HPDE6-E6E7 (cell line): ENCODE measurements around the gene SETD1B.
"Not testable (repeated sequence)": the region's sequence is repeated elsewhere in the genome, so short reads cannot be mapped to it uniquely, and the experiment has no call there.

Experiments
- DNase-seq: peaks from one replicate; pipeline ENCODE4 v3.0.0; 2011; ENCODE audit warnings: missing footprints; ENCODE audit errors: extremely low spot score

Gene SETD1B

DNA sequence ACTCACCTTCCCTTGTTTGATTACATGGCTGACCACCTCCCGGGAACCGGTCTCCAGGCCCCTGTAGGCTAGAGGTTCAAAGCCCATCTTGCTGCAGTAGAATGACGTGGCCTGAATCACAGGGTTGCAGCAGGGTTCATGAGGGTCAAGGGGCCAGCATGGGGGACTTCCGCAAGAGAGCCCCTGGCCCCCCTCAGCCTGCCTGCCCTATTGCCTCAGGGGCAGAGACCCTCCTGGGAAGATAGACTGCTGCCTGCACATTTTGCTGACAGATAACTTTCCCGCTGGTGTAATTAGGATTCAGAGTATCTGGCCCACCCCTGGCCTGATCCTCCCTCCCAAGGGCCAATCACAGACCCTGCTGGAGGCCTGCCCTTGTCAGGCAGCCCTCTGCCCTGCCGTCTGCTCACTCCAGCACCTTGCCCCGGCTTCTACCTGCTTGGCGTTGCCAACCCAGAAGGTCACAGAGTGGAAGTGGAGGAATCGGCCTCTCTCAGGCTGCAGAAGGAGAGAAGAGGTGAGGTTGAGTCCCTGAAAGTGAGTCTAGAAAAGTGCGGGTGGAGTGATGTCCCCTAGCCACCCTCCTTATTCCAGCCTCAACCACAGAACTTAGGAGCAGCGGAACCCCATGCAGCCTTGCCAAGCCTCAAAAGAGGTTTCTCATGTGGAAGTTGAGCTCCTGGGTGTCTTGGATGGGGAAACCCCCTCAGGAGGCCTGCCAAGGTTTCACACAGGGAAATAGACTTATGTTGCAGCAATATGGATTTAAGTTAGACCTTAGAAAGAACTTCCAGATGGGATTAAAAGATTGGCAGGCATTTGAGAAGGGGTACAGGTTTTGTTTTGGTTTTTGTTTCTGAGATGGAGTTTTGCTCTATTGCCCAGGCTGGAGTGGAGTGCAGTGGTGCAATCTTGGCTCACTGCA, 53.8 kb downstream of the SETD1B start:
- DNase-seq, result no peak

DNA sequence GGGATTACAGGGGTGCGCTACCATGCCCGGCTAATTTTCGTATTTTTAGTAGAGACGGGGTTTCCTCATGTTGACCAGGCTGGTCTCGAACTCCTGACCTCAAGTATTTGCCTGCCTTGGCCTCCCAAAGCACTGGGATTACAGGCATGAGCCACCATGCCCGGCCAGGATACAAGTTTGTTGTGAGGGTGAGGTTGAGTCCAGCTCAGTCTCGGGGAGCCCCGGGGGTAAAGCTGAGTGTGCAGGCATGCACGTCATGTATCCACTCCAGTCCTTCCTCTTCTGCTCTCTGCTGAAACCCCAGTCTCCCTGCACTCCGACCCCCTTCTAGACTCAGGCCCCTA, 54.5 kb downstream of the SETD1B start:
- DNase-seq, result no peak

DNA sequence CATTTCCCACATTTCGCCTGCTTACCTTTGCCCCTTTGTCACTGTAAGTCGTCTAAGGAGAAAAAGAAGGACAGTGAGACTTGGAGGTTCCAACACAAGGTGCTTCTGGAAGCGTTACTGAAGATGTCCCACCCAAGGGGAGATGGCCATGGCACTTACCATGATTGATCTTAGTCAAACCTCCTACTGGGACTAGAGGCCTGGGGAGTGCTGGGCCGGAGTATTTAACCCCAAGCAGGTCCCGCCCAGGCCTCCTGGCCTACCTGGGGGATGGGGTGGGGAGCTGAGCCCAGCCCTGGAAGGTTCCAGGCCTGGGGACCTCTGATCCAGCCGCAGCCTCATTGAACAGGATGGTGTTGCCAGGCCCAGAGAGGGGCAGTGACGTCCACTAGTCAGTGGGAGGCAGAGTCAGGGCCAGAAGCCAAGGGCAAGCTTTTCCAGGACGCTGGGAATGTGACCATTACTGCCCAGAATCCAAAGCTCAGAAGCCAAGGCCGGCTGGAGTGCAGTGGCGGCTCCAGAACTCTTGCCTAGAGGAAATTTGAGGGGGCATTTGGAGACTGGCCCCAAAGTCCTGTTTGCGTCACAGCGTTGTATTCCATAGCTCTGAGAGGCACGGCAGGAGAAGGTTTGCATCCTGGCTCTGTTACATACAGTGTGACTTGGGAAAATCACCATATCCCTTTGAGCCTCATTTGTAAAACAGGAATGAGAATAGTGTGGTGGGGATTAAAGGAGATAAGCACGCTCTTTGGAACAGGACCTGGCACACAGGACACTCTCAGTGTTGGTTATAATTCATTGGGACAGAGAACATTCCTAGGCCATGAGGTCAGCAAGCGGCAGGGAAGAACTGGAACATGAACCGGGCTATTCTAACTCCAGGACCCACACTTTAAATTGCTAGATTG, 55.1 kb downstream of the SETD1B start, which contains the start of gene HPD:
Gene HPD (minus strand): TSS at position 198 of the 911 bp plus-strand sequence. CDS start 36 bp downstream, at position 162.
- no peak for DNase-seq

DNA sequence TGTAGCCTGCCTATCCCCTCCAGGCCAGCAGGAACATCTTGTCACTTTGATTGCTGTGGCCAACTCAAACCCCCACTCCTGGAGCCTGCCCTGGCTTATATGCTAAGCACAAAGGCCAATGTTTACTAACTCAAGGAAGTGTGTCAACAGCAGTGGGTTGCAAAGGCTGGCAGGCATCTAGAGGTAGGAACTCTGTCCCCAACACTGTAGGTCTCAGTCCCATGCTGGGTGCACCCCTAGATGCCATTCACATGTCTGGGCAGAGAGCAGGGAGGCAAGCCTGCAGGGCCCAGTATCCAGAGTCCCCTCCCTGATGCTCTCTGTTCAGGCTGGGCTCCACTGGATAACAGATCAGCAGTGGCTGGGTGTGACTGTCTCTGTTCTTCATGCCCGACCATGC, 56.4 kb downstream of the SETD1B start:
- DNase-seq, result no peak

DNA sequence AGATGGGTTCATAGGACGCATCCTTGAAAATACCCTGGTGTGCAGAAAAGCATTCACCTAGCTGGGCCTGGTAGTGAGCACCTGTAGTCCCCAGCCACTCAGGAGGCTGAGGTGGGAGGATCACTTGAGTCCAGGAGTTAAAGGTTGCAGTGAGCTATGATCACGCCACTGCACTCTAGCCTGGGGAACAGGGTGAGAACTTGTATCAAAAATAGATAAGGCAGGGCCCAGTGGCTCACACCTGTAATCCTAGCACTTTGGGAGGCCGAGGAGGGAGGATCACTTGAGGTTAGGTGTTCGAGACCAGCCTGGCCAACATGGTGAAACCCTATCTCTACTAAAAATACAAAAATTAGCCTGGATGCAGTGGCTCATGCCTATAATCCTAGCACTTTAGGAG, 56.9 kb downstream of the SETD1B start:
- DNase-seq, result not testable (repeated sequence)

DNA sequence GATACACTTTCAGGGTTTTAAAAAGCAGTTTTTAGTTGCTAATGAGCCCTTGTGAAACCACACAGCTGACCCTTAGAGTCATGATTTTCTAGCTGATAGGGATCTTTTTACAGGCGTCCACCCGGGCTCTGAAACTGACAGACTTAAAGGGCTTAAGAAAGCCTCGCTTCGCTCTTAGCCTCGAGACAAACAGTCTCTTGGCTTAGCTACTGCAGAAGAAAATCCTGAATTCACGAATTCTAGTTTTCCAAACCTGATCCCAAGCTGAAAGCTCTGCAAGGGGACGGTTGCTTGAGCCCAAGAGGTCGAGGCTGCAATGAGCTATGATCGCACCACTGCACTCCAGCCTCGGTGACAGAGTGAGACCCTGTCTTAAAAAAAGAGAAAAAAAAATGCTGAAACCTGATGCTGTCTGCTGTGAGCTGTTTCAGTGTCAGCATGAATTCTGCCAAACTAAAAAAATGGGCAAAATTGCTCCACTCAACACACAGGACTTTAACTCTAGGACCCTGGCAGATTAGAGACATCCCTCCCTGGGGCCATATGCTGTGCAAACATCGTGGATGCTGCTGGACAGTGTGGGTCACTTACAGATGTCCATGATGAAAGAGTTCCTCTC, 57.9 kb downstream of the SETD1B start:
- DNase-seq, result no peak

DNA sequence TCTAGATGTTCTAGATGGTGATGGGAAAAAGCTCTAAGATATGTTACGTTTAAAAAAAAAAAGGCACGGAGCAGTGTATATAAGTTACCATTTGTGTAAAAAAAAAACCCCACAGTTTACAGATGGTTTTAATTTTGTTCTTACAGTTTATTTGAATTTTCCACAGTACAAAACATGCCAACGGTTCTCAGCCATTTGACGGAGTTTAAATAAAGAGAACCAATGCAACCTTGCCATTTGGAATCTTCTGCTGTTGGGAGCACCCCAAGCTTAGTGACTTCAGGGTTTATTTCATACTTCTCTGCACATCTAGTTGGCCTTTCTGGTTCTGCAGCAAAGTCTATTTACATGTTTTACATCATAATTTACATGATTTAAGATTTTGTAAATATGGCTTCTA, 62.5 kb downstream of the SETD1B start:
- DNase-seq, result no peak

DNA sequence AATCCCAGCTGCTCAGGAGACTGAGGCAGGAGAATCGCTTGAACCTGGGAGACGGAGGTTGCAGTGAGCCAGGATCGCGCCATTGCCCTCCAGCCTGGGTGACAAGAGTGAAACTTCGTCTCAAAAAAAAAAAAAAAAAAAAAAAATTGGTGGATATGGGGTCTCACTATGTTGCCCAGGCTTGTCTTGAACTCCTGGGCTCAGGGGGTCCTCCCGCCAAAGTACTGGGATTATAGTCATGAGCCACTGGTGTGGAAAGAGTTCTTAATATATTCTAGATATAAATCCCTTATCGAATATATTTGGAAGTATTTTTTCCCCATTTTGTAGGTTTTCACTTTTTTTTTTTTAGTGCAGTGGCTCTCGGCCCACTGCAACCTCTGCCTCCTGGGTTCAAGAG, 65.4 kb downstream of the SETD1B start:
- DNase-seq, result not testable (repeated sequence)

DNA sequence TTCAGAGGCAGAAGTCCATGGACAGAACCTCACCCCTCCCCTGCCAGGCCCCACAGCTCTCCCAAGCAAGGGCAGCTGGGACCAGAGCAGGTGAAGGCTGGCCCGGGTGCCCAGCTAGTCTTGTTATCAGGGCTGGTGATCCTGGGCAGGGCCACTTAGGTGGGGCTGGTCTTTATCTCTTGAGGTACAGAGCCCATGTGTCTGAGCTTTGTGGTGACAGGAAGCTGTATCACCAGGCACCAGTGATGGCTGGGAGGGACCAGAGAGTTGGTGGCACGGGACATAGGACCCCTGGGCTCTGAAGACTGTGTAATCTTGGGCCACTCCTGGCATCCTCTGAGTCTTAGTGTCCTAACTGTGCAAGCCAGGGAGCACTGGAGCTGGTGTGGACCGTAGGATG, 67.7 kb downstream of the SETD1B start:
- DNase-seq, result no peak

DNA sequence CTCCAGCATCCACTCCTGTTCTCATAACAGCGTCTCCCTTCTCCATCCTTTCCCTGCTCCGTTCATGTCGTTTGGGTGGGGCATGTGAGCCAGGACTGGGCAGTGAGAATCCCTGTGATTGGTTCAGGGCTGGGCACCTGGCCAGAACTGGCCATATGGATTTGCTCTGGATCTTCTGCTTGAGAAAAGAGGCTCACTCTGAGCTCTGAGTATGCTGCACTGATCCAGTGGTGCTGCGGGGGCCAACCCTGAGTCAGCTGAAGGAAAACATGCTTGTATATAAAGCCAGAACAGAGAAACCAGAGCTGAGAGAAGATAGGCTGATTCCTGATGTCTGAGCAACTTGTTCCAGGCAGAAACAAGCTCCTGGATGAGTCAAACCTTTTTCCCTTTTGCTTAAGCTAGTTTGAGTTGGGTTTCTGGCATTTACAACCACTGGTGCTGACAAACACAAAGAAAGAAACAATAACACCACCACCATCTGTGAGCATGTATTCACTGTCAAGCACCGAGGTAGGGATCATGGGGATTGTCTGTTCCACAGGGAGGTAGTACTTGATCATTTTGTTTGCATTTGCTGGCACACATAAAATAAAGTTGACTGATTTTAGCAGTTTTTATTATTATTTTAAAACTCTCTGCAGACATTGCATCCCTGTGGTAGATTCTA, 68.9 kb downstream of the SETD1B start:
- DNase-seq, result peak; percentile 52

DNA sequence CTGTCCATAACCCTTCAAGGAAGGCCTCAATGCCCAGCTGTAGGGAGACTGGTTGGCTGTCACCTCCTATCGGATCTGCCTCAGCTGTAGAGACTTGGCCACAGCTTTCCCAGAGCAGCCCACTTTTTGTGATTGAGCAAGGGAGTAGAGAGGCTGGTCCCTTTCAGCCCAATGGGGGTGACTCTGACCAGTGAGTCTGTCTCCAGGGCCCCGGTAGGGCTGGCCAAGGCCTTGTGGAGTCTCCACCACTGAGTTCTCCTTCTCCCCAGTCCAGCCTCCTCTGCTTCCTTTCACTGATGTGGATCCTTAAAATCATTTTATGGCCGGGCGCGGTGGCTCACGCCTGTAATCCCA, 69.4 kb downstream of the SETD1B start:
- no peak for DNase-seq

DNA sequence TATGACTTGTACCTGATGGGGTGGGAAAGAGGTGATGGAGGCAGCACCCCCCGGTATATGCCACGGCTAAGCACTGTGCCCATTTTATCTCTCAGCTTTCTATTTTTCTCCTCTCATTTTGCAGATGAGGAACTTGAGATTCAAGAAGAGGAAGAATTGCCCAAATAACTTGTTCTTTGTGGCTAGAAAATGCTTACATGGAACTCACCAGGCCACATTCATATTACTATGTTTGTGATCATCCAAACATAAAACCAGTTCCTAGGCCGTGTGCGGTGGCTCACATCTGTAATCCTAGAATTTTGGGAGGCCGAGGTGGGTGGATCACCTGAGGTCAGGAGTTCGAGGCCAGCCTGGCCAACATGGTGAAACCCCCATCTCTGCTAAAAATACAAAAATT, 70.3 kb downstream of the SETD1B start:
- no peak for DNase-seq

DNA sequence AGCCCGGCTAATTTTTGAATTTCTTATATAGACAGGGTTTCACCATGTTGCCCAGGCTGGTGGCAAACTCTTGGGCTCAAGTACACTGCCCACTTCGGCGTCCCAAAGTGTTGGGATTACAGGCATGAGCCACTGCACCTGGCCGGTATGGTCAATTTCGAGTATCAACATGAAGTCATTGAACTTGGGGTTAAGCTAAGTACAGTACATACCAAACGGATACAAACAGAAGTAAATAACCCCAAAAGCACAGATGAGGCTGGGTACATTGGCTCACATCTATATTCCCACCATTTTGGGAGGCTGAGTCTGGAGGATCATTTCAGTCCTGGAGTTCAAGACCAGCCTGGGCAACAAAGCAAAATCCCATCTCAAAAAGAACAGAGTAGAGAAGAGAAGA, 71.8 kb downstream of the SETD1B start:
- DNase-seq, result no peak

DNA sequence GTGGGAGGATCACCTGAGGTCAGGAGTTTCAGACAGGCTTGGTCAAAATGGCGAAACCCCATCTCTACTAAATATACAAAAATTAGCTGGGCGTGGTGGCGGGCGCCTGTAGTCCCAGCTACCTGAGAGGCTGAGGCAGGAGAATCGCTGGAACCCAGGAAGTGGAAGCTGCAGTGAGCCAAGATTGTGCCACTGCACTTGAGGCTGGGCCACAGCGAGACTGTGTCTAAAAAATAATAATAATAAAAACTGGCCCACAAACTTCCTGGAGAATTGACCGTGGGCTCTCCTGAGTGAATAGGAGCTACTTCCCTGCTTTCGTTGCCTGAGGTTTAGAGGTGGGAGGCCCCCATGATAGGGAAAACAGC, 72.3 kb downstream of the SETD1B start:
- DNase-seq, result not testable (repeated sequence)
